ENCODE data around the gene TCF25.

The TCF25 gene

DNA sequence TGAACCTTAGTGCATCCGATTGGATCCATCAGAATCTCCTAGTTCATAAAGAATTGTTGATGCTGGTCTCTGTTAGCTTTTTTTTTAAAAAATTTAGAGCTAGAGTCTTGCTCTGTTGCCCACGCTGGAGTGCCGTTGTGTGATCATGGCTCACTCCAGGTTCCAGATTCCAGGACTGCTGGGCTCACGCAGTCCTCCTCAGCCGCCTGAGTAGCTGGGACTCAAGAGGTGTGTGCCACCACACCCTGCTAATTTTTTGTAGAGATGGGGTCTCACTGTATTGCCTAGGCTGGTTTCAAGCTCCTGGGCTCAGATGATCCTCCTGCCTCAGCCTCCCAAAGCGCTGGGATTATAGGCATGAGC is 8.0 kb downstream of the TCF25 start:
- DNase-seq: no peak

DNA sequence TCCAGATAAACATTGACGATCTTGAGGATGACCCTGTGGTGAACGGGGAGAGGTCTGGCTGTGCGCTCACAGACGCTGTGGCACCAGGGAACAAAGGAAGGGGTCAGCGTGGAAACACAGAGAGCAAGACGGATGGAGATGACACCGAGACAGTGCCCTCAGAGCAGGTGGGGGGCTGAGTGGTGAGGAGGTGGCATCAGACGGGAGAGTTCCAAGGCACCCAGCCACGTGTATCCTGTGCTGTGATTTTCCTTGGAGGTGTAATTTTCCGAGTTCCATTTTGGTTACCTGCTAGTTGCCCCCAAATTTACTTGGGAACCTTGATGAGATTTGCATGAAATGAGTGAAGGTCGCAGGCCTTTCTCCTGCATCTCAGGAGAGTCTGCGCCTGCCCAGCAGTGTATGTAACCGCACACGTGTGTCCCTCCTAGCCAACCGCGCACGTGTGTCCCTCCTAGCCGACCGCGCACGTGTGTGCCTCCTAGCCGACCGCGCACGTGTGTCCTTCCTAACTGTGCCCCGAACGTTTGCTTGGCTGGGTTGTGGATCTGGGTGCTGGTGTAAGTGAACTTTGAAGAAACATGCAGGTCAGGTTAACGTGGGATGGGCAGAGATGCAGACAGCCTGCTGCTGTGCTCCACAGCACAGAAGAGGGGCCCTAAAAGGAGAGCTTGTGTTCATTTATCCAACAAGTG is 10.1 kb downstream of the TCF25 start:
- DNase-seq: no peak

DNA sequence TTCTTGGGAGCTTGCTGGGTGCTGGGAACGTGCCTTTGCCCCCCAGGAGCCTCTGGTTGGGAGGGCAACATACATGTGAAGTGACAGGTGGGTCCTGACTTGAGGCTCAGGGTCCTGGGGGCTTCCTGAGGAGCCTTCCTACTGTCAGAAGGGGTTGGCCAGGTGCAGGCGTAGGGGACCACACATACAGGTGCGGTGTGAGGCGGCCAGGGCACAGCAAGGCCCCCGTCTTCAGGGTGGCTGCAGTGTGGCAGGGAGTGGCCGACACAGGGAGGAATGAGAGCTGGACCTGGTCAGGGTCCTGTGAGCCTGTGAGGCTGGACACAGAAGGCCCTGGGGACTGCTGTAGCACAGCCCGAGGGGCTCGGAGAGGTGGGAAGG is 10.6 kb downstream of the TCF25 start:
- no peak for DNase-seq

DNA sequence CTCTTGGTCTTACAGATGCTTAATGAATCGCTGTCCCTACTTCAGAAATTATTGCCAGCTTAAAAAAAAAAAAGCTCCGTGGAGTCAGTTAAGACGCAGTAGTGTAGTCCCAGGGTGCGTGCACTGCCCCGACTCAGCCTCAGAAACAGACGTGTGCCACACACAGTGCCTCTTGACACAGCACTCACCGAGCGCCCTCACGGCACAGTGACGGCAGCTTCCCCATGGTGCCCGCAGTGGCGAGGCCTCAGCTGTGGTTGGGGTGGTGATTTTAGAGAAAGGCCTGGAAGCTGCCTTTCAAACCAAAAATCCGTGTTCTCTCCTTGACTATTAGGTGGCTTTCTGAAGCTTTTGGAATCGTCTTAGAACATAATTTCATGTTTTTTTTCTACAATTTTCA is 13.9 kb downstream of the TCF25 start:
- DNase-seq: no peak

DNA sequence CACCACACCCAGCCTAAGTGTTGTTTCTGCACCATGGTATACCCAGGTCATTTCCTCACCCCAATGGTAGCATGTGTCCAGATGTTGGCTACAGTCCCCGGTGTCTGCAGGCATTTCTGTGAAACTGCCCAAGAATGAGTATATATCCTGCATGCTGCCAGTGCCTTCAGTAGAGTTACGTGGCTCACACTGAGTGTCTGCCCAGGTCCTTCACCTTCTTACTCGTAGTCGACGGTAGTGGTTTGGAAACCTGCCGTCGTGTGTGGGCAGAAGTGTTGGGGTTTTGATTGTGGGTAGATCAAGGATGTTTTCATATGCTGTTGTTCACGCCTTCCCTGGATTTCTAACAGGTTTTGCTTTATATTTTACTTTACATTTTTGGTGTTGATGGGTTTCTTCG is 16.8 kb downstream of the TCF25 start:
- no peak for DNase-seq

DNA sequence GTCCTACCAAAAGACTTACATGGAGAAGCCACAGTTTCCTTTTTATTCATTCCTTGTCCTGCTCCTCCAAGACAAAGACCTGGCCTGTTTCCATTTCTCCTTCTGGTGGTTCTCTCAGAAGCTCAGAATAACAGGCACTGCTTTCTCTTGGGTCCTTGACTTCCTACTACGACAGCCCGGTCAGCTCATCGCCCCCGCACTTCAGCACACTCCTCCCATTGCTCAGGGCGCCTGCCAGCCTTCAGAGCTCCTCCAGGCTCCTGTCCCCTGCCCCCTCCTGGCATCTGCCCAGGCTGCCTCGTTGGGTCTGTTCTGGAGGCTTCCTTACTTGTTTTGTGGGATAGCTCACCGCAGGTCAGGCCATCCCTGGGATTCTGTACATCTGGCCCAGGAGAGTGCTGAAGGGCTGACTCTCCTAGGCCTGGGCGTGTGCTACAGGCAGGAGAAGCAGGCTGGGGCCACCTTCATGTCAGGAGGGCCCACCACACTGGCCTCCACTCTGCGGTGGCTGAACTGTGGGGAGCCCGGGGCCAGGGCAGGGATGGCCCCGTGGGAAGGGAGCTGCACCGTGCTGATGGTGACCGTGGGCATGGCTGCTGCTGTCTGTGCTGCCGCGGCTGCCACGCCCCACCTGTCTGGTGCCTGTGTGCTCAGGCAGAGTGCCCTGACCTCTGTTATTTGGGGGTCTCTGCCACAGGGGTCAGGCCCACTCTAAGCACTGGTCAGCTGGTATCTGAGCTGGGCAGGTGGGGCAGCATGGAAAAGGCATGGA is 17.7 kb downstream of the TCF25 start:
- no peak for DNase-seq

DNA sequence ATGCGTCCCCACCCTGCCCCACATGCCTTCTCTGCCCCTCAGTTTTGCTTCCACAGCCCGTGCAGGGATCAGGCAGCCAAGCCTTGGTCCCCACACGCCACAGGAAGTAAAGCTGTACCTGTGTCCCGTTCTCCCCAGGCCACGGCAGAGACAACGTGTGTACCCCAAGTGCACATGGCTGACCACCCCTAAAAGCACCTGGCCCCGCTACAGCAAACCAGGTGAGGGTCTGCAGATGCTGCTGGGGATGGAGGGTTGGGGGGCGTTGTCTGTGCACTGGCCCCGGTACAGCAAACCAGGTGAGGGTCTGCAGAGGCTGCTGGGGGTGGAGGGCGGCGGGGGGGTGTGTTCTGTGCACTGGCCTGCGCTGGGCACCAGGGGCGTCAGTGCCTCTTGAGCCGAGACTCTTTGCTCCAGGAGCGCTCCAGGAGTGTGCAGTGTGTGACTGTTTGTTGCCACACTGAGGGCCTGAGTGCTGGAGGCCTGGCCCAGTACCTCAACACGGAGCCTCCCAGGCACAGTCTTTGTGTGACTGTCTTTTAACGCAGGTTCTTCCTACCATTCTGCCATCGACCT is 18.8 kb downstream of the TCF25 start:
- DNase-seq: no peak

DNA sequence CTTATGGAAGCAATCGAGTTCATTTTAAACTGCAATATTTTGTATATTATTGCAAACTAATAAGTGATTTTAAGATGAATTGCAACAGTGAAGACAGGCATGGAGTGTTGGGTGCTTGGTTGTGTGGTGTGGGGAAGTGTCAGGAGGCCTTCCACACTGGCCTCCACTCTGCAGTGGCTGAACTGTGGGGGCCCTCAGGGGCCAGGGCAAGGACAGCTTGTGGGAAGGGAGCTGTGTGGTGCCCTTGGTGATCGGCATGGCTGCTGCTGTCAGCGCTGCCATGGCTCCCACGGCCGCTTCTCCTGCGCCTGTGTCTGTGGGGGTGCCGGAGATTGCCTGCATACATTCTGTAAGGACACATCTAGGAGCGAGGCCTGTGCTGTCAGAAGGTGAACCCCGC is 19.2 kb downstream of the TCF25 start:
- no peak for DNase-seq

DNA sequence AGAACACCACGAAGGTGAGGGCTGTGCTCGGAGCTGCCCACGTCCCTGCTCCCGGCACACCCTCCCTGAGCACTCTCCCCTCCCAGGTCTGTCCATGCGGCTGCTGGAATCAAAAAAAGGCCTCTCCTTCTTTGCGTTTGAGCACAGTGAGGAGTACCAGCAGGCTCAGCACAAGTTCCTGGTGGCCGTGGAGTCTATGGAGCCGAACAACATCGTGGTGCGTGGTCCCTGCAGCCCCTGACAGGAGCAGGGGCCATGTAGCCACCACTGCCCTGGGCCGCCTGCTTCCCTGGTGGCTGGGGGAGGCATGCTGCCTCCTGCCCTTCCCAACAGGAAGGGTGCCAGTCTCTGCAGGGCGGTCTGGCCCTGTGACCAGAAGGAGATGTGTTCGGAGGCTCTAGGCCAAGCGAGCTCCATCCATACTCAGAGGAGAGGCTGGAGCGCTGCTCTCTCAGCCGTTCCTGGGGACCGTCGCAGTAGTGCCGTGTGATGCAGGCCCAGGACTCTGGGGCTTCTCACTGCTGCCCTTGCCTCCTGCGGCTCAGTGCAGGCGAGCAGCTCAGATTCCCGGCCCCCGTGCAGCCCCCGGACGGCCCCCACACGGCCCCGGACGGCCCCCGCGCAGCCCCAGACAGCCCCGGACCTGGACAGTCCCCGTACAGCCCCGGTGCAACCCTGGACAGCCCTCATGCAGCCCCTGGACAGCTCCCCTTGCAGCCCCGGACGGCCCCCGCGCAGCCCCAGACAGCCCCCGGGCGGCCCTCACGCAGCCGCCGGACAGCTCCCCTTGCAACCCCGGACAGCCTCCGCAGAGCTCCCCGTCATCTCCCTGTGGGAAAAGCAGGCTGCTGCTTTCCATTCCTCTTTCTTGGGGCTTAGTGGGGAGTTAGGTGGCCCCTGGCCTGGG is 20.5 kb downstream of the TCF25 start:
- DNase-seq: peak; percentile 17

DNA sequence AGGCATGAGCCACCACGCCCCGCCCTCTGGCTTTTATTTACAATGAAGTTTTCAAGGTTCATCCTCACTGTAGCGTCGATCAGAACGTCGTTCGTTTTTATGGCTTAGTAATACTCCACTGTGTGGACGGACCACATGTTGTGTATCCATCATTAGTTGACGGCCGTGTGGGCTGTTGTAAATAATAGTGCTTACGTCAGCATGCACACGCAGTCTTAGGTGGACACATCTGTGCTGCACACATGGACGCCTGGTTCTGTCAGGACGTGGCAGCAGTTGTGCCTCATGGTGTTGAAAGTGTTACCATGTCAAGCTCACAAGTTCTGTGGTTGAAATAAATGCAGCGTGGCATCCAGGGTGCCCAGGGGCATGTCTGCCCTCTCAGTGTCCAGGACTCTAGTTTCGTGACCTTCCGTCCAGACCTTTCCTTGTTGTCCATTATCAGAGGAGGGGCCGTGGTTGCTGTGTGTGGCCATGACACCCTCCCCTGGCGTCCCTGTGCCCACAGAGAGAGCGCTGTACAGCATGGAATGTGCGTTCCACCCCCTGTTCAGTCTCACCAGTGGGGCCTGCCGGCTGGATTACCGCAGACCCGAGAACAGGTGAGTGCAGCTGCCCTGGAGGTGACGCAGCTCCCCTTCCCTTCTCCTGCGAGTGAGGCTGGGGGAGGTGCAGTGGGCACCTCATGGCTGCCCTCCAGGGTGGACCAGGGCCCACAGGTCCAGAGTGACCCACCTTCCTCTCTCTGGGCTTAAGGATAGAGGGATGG is 22.3 kb downstream of the TCF25 start:
- DNase-seq: peak; percentile 10

DNA sequence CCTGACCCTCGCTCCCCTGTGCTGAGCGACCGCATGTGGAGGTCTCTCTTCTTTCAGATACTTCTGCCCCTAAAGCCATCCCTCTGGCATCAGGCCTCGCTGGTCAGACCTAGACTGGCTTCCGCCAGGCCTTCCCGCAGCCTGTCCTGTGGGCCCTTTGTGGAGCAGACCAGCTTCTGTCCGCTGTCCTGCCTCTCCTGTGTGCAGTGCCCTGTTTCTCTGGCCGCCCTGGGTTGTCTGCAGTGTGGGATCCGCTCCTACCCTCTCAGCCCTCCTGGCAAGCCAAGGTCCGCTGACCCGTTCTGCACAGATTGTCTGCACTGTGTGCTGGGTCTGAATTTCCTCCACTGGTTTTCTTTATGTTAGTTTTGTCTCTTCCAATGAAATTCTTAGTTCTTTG is 23.8 kb downstream of the TCF25 start:
- DNase-seq: no peak

DNA sequence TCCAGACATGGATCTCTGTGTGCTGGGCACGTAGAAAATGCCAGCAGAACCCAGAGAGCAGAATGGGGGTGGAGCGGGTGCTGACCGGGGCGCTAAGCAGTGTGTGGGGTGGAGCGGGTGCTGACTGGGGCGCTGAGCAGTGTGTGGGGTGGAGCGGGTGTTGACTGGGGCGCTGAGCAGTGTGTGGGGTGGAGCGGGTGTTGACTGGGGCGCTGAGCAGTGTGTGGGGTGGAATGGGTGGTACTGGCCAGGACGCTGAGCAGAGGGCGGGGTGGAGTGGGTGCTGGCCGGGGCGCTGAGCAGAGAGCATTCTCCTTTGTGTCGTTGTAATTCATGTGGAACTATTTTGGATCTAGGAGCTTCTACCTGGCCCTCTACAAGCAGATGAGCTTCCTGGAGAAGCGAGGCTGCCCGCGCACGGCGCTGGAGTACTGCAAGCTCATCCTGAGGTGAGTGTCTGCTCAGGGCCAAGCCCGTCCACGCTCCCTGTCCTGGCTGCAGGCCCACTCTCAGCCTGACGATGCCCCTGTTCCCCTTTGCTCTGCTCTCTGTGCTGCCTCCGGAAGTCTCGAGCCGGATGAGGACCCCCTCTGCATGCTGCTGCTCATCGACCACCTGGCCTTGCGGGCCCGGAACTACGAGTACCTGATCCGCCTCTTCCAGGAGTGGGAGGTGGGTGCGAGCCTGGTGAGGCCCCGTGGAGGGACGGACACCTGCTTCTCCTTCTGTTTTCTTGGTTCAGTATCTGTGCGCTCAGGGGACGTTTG is 25.0 kb downstream of the TCF25 start:
- DNase-seq: peak; percentile 17

DNA sequence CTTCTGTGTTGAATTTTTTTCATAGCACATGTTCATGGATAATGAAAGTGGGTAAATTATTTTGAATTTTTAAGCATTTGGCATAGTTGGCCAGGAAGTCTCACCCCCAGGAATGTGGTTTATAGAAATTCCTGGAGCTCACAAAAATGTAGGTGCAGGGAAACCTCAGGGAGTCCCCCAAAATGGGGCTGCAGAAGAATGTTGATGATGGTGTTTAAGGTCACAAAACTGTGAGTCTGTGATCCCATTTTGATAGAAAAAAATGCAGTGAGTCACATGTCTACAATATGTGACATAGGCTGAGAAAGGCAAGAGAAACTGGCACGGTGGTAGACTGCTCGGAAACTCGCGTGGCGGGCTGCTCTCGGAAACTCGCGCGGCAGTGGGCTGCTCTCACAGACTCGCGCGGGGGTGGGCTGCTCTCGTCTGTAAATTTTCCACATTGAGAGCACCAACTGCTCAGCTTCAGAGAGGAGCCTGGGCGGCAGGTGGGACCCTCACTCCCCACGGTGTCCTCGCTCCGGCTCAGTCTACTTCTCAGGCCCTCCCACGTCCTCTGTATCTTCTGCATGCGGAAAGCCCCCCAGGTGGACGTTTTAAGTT is 26.6 kb downstream of the TCF25 start:
- DNase-seq: peak; percentile 8

DNA sequence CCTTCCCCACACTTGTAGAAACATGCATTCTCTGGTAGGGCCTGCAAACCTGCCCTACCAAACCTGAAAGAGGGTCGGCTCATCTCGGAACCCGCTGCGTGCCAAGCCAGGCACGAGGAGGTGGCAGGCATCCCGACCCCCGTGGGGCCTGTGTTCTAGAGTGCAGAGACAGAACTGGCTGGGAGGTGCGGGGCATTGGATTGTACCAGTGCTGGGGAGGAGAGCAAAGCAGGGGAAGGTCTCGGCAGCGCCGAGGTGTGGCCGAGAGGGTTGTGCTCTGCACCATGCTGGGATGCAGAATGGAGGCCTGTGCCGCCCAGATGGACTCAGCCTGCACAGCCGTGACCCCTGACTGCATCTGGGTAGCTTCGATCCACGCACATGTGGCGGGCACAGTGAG is 27.5 kb downstream of the TCF25 start:
- peak; percentile 11 for DNase-seq

DNA sequence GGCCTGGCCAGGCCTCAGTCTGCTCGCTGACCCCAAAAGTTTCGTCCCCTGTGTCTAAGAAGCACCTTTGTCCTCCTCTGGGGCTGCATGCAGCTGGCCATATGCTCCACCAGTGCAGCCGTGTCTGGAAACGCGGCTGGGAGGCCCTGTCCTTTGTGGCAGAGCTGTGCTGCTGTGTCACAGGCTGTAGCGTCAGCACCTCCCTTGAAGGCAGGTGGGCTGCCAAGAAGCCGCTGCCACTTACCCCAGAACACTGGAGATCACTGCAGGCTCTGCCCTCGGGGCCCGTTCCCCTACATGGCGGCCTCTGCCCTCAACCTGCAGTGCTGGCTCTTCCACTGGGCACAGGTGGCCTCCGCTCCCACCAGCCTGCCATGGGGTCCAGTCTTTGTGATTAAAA is 29.6 kb downstream of the TCF25 start:
- DNase-seq: peak; percentile 17

DNA sequence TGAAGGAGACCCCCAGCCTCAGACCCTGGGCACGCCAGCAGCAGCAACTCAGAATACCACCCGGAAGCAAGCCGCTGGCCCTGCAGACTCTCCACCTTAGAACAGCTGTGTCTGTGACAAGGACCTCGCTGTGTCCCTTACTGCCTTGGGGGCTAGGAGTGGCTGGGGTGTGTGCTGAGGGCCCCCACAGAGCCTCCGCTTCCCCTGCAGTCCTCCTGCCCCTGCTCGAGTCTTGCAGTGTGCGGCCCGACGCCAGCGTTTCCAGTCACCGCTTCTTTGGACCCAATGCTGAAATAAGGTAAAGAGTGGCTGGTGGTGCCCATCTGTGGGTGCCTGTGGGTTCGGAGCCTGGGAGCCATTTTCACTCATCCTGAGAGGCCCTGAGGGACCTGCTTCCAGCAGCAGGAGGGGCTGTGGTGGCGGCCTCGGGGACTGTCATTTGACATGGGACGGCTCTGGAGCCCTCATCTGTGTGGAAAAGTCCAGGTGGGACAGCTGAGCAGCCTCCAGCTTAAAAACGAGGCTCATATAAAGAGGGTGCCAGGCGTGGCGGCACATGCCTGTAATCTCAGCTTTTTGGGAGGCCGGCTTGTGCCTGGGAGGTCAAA is 30.6 kb downstream of the TCF25 start:
- DNase-seq: peak; percentile 15

DNA sequence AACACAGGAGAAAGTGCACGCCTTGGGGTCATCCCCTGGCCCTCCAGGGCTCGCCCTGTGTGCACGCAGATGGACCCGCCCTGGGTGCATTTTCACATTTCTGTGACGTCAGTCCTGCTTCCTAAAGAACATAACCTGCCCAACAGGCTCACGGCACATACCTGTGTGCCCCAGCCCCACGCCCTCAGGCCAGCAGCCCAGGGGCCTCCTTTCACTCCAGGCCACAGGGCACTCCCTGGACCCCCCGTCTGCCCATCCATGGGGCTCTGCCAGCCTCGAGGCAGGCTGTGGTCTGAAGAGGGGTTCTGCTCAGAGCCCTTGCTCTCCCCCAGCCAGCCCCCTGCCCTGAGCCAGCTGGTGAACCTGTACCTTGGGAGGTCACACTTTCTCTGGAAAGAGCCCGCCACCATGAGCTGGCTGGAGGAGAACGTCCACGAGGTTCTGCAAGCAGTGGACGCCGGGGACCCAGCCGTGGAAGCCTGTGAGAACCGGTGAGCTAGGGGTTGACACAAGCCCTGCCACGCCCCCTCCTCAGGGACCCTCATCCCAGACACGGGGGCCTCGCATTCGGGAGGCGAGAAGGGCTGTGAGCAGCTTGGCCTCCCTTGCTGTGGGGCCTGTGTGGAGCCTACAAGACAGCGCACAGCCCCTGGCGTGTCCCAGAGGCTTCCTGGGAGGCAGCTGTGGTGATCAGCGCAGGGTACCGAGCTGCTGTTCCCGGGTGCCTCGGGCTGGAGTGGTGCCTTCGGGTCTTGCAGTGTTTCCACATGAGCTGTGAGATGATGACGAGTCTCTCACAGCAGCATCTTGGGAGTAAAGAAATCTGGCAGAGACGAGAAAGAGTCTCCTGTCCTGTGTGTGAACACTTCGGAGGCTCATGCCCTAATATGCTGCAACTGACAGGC is 31.5 kb downstream of the TCF25 start:
- no peak for DNase-seq

DNA sequence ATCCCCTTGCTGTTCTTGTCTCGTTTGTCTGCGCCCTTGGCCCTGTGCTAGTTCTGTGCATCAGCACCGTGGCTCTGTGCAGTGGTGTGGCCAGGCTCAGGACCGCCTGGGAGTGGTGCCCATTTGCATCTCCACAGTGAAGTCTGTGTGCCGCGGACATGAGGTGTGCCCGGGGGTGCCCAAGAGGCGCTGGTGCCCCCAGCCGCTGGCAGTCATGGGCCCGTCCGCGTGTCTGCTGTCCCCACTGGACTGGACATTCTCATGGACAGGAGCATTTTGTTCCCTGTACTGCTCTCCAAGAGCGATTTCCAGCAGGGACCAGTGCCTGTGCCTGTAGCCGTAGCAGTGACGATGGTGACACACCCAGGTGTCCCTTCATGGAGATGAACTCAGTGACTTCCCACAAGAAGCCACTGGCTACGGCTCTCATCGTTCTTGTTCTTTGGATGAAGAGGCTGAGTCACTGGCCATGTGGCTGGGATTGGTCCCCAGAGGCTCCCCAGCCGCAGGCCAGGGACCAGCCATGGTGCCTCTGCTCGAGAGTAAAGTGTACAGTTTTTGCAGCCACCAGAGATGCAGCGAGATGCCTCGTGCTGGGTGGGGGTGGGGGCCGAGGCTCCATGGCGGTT is 32.2 kb downstream of the TCF25 start:
- peak; percentile 12 for DNase-seq

Data from femur (tissue), 1 donor.